Measurements from ENCODE around the gene GLI2.

DNA sequence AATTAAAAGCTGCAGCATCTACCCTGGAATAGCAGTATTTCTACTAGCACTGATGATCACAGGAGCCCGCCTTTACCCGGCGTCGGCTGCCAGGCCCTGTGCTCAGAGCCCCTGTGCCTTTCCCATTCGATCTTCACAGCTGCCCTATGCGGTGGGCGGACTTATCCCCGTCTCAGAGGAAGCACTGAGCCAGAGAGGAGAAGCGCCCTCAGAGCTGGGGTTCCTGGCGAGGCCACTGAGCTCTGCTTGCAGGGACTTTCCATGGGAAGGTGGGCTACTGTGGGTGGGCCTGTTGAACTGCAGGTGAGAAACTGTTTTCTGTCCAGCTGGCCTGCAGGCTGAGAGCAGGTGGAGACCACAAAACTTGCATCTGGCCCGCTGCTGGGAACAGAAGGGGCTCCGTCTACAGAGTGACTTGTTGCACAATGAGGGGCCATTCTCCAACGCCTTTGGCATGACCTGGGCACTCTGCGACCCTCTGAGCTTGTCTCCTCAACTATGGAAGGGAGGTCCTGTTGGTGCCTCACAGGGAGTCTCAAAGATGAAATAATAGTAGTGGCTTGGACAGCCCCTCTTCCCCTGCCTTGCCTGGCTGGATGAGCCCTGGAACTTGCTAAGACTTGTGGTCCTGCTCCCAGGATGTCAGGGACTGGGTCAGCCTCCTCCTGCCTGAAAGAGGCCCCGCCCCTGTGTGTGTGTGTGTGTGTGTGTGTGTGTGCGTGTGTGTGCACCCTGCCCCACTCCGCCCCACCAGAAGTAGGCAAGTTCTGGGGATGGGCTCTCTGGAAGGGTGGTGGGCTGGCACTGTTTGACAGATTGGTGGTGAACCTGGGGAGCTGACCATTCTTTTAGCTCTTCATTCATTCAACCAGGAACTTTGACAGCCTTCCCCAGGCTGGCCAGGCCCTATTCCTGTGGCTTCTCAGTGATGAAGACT is 32.7 kb downstream of the GLI2 start:
- TF ChIP-seq, protein P1, sequence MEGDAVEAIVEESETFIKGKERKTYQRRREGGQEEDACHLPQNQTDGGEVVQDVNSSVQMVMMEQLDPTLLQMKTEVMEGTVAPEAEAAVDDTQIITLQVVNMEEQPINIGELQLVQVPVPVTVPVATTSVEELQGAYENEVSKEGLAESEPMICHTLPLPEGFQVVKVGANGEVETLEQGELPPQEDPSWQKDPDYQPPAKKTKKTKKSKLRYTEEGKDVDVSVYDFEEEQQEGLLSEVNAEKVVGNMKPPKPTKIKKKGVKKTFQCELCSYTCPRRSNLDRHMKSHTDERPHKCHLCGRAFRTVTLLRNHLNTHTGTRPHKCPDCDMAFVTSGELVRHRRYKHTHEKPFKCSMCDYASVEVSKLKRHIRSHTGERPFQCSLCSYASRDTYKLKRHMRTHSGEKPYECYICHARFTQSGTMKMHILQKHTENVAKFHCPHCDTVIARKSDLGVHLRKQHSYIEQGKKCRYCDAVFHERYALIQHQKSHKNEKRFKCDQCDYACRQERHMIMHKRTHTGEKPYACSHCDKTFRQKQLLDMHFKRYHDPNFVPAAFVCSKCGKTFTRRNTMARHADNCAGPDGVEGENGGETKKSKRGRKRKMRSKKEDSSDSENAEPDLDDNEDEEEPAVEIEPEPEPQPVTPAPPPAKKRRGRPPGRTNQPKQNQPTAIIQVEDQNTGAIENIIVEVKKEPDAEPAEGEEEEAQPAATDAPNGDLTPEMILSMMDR (conservative IDR thresholded peaks at IDR 0.05; ENCODE audit: low read depth, low read length) = no peak
- no peak for TF ChIP-seq EZH2 (IDR thresholded peaks at IDR 0.05; ENCODE audit: low read length, unreplicated experiment)

Measured in PC-3 (cell line).